MM.1S (cell line): ENCODE data around the gene MKKS.

ENCODE experiments used
- CTCF ChIP-seq: fragments of 300-600 bp; sonication (generic); IDR thresholded peaks from 2 replicates; pipeline ENCODE4 v1.5.1; 2016; ENCODE audit warnings: antibody characterized with exemption, low read length, mixed read lengths
- EZH2phosphoT487 ChIP-seq: fragments of 300-600 bp; sonication (generic); IDR thresholded peaks from 2 replicates; pipeline ENCODE4 v1.6.1; 2018; ENCODE audit warnings: antibody characterized with exemption, low read length

- TF ChIP-seq CTCF (no peak), EZH2phosphoT487 (no peak)
These were observed 64.3 kb downstream of the MKKS start for GRCh38 chr20:10369723-10370090.
